H1 (cell line): ENCODE results near the gene IL16. TPM values are rescaled to one million over a fixed set of nuclear protein-coding genes. Genes with fewer than 3 reads are reported as not detected.

Source experiments
- CTCF ChIA-PET: fragments of 300-600 bp; sonication (Branson Sonifier 250); formaldehyde crosslinking; loops from one replicate; lab custom pipeline; 2021; ENCODE audit not compliant: partially characterized antibody; lab: Charles Lee
- POLR2A ChIA-PET: fragments of 300-600 bp; sonication (Branson Sonifier 250); formaldehyde crosslinking; loops from one replicate; lab custom pipeline; 2021; ENCODE audit warnings: inconsistent platforms; ENCODE audit not compliant: partially characterized antibody; lab: Charles Lee
- DNase-seq, 2 experiments: peaks; one replicate each; pipeline versions ENCODE4 v3.0.0 to v3.0.0-alpha.2; 2010 to 2022; ENCODE audit warnings: low spot score in 2 of 2, low read depth in 1 of 2, mixed read lengths in 1 of 2
- FAIRE-seq: peaks from 2 replicates; lab custom pipeline; 2011; peaks lifted over from hg19 to GRCh38; lab: Jason Lieb, UNC
- H2AFZ ChIP-seq: 2 replicates; pipeline ENCODE4 v1.8.1; 2012; ENCODE audit warnings: low read length, inconsistent platforms
- H2AK5ac ChIP-seq: 2 replicates; pipeline ENCODE4 v1.6.1; 2013; ENCODE audit warnings: low read depth, low read length
- H2BK120ac ChIP-seq: replicated peaks from 2 replicates; pipeline ENCODE3; 2013; ENCODE audit warnings: low read depth, low read length, inconsistent platforms
- H2BK12ac ChIP-seq: 2 replicates; pipeline ENCODE4 v1.6.1; 2013; ENCODE audit warnings: low read depth, low read length
- H2BK15ac ChIP-seq: 2 replicates; pipeline ENCODE4 v1.6.1; 2013; ENCODE audit warnings: low read length
- H2BK20ac ChIP-seq: 2 replicates; pipeline ENCODE4 v1.6.1; 2013; ENCODE audit warnings: low read length
- H2BK5ac ChIP-seq: 2 replicates; pipeline ENCODE4 v1.6.1; 2013; ENCODE audit warnings: low read depth, low read length
- H3K14ac ChIP-seq: 2 replicates; pipeline ENCODE4 v1.6.1; 2013; ENCODE audit warnings: inconsistent platforms; ENCODE audit not compliant: insufficient read length
- H3K18ac ChIP-seq: 2 replicates; pipeline ENCODE4 v1.6.1; 2013; ENCODE audit warnings: low read length; ENCODE audit errors: extremely low read depth
- H3K23ac ChIP-seq: 2 replicates; pipeline ENCODE4 v1.6.1; 2013; ENCODE audit warnings: inconsistent platforms; ENCODE audit not compliant: insufficient read length
- H3K23me2 ChIP-seq: 2 replicates; pipeline ENCODE4 v1.6.1; 2013; ENCODE audit warnings: low read depth, low read length
- H3K27ac ChIP-seq: 2 replicates; pipeline ENCODE4 v1.6.1; 2011; ENCODE audit warnings: low read depth, low read length, inconsistent platforms
- H3K27me3 ChIP-seq, 4 experiments: replicated peaks in 1 of 4; 1 replicate in 1 of 4; 2 replicates in 3 of 4; pipeline versions ENCODE4 v1.6.1 to v1.8.1; 2011 to 2013; ENCODE audit warnings: low read length in 3 of 4, mild to moderate bottlenecking in 3 of 4, inconsistent platforms in 2 of 4, mixed read lengths in 2 of 4, moderate library complexity in 1 of 4; ENCODE audit not compliant: control insufficient read depth in 3 of 4, insufficient read depth in 3 of 4; ENCODE audit errors: extremely low read depth in 1 of 4
- H3K36me3 ChIP-seq, 4 experiments: 2 replicates each; pipeline versions ENCODE4 v1.6.1 to v1.8.1; 2011 to 2013; ENCODE audit warnings: mild to moderate bottlenecking in 4 of 4, low read length in 3 of 4, moderate library complexity in 2 of 4, control low read depth in 1 of 4, inconsistent platforms in 1 of 4; ENCODE audit not compliant: insufficient read depth in 4 of 4, control insufficient read depth in 2 of 4
- H3K4ac ChIP-seq: replicated peaks from 2 replicates; pipeline ENCODE3; 2013; ENCODE audit warnings: low read length, low read depth, mixed read lengths, inconsistent platforms; ENCODE audit not compliant: insufficient read length
- H3K4me1 ChIP-seq, 4 experiments: replicated peaks in 1 of 4; 1 replicate in 1 of 4; 2 replicates in 3 of 4; pipeline versions ENCODE4 v1.6.1 to v1.8.1; 2011 to 2013; ENCODE audit warnings: low read length in 3 of 4, inconsistent platforms in 2 of 4, mixed read lengths in 1 of 4; ENCODE audit not compliant: insufficient read depth in 4 of 4, control insufficient read depth in 3 of 4
- H3K4me2 ChIP-seq, 2 experiments: 2 replicates each; pipeline versions ENCODE4 v1.6.1 to v1.8.1; 2011 to 2013; ENCODE audit warnings: low read depth in 2 of 2, low read length in 2 of 2, control low read depth in 1 of 2, inconsistent platforms in 1 of 2, mild to moderate bottlenecking in 1 of 2; ENCODE audit not compliant: insufficient read depth in 1 of 2
- H3K4me3 ChIP-seq, 4 experiments: fragments of 200-600, 300-600 bp in 1 of 4; sonication (generic), shearing (Covaris generic), sonication (Bioruptor Twin) in 1 of 4; 2 replicates each; pipeline versions ENCODE4 v1.5.1 to v1.8.1; 2011 to 2016; ENCODE audit warnings: low read length in 4 of 4, low read depth in 3 of 4, control low read depth in 2 of 4, inconsistent platforms in 2 of 4, mild to moderate bottlenecking in 2 of 4, mixed read lengths in 1 of 4, moderate library complexity in 1 of 4; ENCODE audit not compliant: insufficient read depth in 2 of 4; ENCODE audit errors: extremely low read depth in 1 of 4
- H3K56ac ChIP-seq: replicated peaks from 2 replicates; pipeline ENCODE3; 2013; ENCODE audit warnings: low read depth, mild to moderate bottlenecking, mixed read lengths, low read length, inconsistent platforms; ENCODE audit not compliant: insufficient read length
- H3K79me1 ChIP-seq: 2 replicates; pipeline ENCODE4 v1.6.1; 2013; ENCODE audit warnings: low read depth, low read length, control low read depth
- H3K79me2 ChIP-seq, 2 experiments: 2 replicates each; pipeline versions ENCODE4 v1.6.1 to v1.8.1; 2012 to 2013; ENCODE audit warnings: low read length in 2 of 2, mild to moderate bottlenecking in 2 of 2, inconsistent platforms in 1 of 2; ENCODE audit not compliant: insufficient read depth in 2 of 2, control insufficient read depth in 1 of 2
- H3K9ac ChIP-seq, 4 experiments: replicated peaks in 1 of 4; 1 replicate in 1 of 4; 2 replicates in 3 of 4; pipeline versions ENCODE4 v1.6.1 to v1.8.1; 2011 to 2013; ENCODE audit warnings: low read depth in 3 of 4, low read length in 3 of 4, control low read depth in 2 of 4, mild to moderate bottlenecking in 2 of 4, moderate library complexity in 2 of 4, inconsistent platforms in 1 of 4; ENCODE audit errors: extremely low read depth in 1 of 4
- H3K9me3 ChIP-seq, 2 experiments: 2 replicates each; pipeline versions ENCODE4 v1.6.1 to v1.8.1; 2012 to 2013; ENCODE audit warnings: mild to moderate bottlenecking in 2 of 2, moderate library complexity in 2 of 2, control low read depth in 1 of 2, inconsistent platforms in 1 of 2, low read depth in 1 of 2, low read length in 1 of 2, mixed read lengths in 1 of 2; ENCODE audit not compliant: insufficient read depth in 2 of 2
- H4K20me1 ChIP-seq, 2 experiments: replicated peaks in 1 of 2; 2 replicates each; pipeline versions ENCODE3 to v1.8.1; 2011 to 2013; ENCODE audit warnings: inconsistent platforms in 2 of 2, low read length in 2 of 2, mild to moderate bottlenecking in 1 of 2; ENCODE audit not compliant: insufficient read depth in 2 of 2, control insufficient read depth in 1 of 2
- H4K5ac ChIP-seq: 2 replicates; pipeline ENCODE4 v1.6.1; 2013; ENCODE audit warnings: low read length, low read depth, mixed read lengths, inconsistent platforms; ENCODE audit not compliant: insufficient read length
- H4K8ac ChIP-seq: 2 replicates; pipeline ENCODE4 v1.8.0; 2013; ENCODE audit warnings: mild to moderate bottlenecking, moderate library complexity, low read length, inconsistent platforms; ENCODE audit not compliant: insufficient read depth; ENCODE audit errors: extremely low read depth
- H4K91ac ChIP-seq: replicated peaks from 2 replicates; pipeline ENCODE3; 2013; ENCODE audit warnings: low read length, mixed read lengths, inconsistent platforms; ENCODE audit not compliant: insufficient read length
- BACH1 ChIP-seq: IDR thresholded peaks from 2 replicates; pipeline ENCODE4 v1.6.1; 2012; ENCODE audit warnings: low read length, improper control_type of control experiment
- CHD2 ChIP-seq: IDR thresholded peaks from 2 replicates; pipeline ENCODE4 v1.6.1; 2012; ENCODE audit warnings: low read length, improper control_type of control experiment
- EGR1 ChIP-seq: IDR thresholded peaks from 2 replicates; pipeline ENCODE4 v1.6.1; 2011; ENCODE audit warnings: low read depth, low read length, borderline replicate concordance
- EP300 ChIP-seq, 2 experiments: IDR thresholded peaks; 1 replicate in 1 of 2; 2 replicates in 1 of 2; pipeline ENCODE4 v1.6.1; 2011 to 2012; ENCODE audit warnings: low read depth in 2 of 2, low read length in 2 of 2, mild to moderate bottlenecking in 2 of 2, borderline replicate concordance in 1 of 2, inconsistent platforms in 1 of 2, moderate library complexity in 1 of 2
- HDAC6 ChIP-seq: IDR thresholded peaks from one replicate; pipeline ENCODE4 v1.7.1; 2012; ENCODE audit warnings: low read depth, mild to moderate bottlenecking, inconsistent platforms, low read length, moderate library complexity
- MAX ChIP-seq: IDR thresholded peaks from 2 replicates; pipeline ENCODE4 v1.6.1; 2012; ENCODE audit warnings: inconsistent platforms
- RXRA ChIP-seq: IDR thresholded peaks from 2 replicates; pipeline ENCODE4 v1.6.1; 2011; ENCODE audit warnings: low read depth, mild to moderate bottlenecking, low read length, moderate library complexity; ENCODE audit not compliant: insufficient read depth
- SIX5 ChIP-seq: IDR thresholded peaks from 2 replicates; pipeline ENCODE4 v1.6.1; 2011; ENCODE audit warnings: mild to moderate bottlenecking, low read depth, low read length
- SP1 ChIP-seq: IDR thresholded peaks from 2 replicates; pipeline ENCODE4 v1.6.1; 2011; ENCODE audit warnings: low read depth, low read length
- SP4 ChIP-seq: IDR thresholded peaks from 2 replicates; pipeline ENCODE4 v1.6.1; 2012; ENCODE audit warnings: low read length, inconsistent platforms
- TAF1 ChIP-seq: IDR thresholded peaks from 2 replicates; pipeline ENCODE4 v1.6.1; 2011; ENCODE audit warnings: mild to moderate bottlenecking, low read depth, low read length
- WGBS, 2 experiments: shearing (Covaris generic) in 1 of 2; methylation state at CpG; one replicate each; pipeline versions ENCODE4 v1.1.6 to v1.1.7; 2013 to 2015; ENCODE audit warnings: low lambda C conversion rate in 2 of 2, mixed read lengths in 2 of 2, inconsistent platforms in 1 of 2, low coverage in 1 of 2, missing lambda C conversion rate in 1 of 2; ENCODE audit not compliant: insufficient replicate concordance in 2 of 2, insufficient coverage in 1 of 2, insufficient read length in 1 of 2; ENCODE audit errors: extremely low coverage in 1 of 2, missing lambda C conversion rate in 1 of 2; 5-methylcytosine and 5-hydroxymethylcytosine counted together
- polyA plus RNA-seq, 7 experiments: library from polyadenylated mRNA; depleted of rRNA in 3 of 7; stranded (reverse) in 5 of 7; unstranded in 2 of 7; fragments of >200 nt in 5 of 7; fragments of 200-250 nt in 2 of 7; gene quantifications; 1 replicate in 5 of 7; 2 replicates in 1 of 7; 4 replicates in 1 of 7; pipeline versions ENCODE4 v1.2.1 to v1.2.3, GENCODE V29; 2011 to 2013; ENCODE audit warnings: missing spikeins in 2 of 7, mixed read lengths in 2 of 7
- total RNA-seq: library from RNA; stranded (reverse); fragmentation: NEBNext Ultra II Directional; extraction: Animal tissue kit (Norgen Biotek cat#: 25700); gene quantifications from 2 replicates; pipeline ENCODE4 v1.2.1, GENCODE V29; 2021
- TF ChIP-seq, protein P1 (sequence below), 3 experiments: IDR thresholded peaks; 1 replicate in 2 of 3; 2 replicates in 1 of 3; pipeline versions ENCODE4 v1.5.1 to v1.6.1; 2011; ENCODE audit warnings: low read length in 3 of 3, mild to moderate bottlenecking in 3 of 3, inconsistent platforms in 2 of 3, low read depth in 1 of 3, moderate library complexity in 1 of 3; ENCODE audit not compliant: insufficient read depth in 1 of 3; ENCODE audit errors: control extremely low read depth in 1 of 3

Gene IL16
- total and polyA plus RNA-seq, 2 of the 8 experiments (the other 6 are each of a cell fraction or from before 2014, with no cell fraction given), result 0.03 to 0.09 TPM

DNA sequence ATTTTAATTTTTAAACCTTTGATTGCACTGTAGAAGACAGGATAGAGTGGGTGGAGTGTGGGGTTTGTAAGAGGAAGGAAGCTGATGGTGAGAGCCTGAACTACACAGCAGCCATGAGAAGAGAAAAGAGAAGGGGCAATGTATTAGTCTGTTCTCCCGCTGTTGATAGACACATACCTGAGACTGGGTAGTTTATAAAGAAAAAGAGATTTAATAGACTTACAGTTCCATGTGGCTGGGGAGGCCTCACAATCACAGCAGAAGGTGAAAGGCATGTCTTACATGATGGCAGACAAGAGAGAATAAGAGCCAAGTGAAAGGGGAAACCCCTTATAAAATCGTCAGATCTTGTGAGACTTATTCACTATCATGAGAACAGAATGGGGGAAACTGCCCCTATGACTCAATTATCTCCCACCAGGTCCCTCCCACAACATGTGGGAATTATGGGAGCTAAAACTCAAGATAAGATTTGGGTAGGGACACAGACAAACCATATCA, 90.0 kb downstream of the IL16 start:
- no peaks in the 10 kb centered on the region for H3K27me3 ChIP-seq
- POLR2A ChIA-PET, result no interaction called here
- H3K4me2 ChIP-seq, result no peak overlapping the region
- H4K20me1 ChIP-seq, result no peaks in the 10 kb centered on the region
- H2AK5ac ChIP-seq, result no peak overlapping the region
- H2BK5ac ChIP-seq, result no peak overlapping the region
- no peak overlapping the region for H4K91ac ChIP-seq
- H3K56ac ChIP-seq, result no peak overlapping the region
- H3K14ac ChIP-seq, result no peak overlapping the region
- no peak overlapping the region for H2BK12ac ChIP-seq
- no peaks in the 10 kb centered on the region for H3K23me2 ChIP-seq
- no peak overlapping the region for H2BK20ac ChIP-seq
- WGBS, 2 experiments, result 89% methylated on average over 2 of the region's 2 CpGs; no CpG with 5 or more reads in 1 of the 2 experiments
- H3K4me3 ChIP-seq, result no peak overlapping the region
- no peaks in the 10 kb centered on the region for H3K4me1 ChIP-seq
- H2BK15ac ChIP-seq, result no peak overlapping the region
- H3K27ac ChIP-seq, result no peak overlapping the region
- CTCF ChIA-PET, result interaction anchor here (1.0 to 2.8 kb wide), 5 partner anchors 20 to 124 kb away, joined by 3 to 9 read pairs (median 4); no protein-coding TSS in a partner anchor
- no peak overlapping the region for H2AFZ ChIP-seq
- DNase-seq (no peak), FAIRE-seq (no peak)
- no peak overlapping the region for H3K4ac ChIP-seq
- H4K8ac ChIP-seq, result no peak overlapping the region
- no peaks in the 10 kb centered on the region for H3K79me1 ChIP-seq
- H3K79me2 ChIP-seq, result no peaks in the 10 kb centered on the region
- no peak overlapping the region for H3K18ac ChIP-seq
- no peaks in the 10 kb centered on the region for H3K36me3 ChIP-seq
- H2BK120ac ChIP-seq, result no peak overlapping the region
- no peaks in the 10 kb centered on the region for H3K9me3 ChIP-seq
- H4K5ac ChIP-seq, result no peak overlapping the region
- H3K23ac ChIP-seq, result no peak overlapping the region
- H3K9ac ChIP-seq, result no peak overlapping the region
- TF ChIP-seq, protein P1, sequence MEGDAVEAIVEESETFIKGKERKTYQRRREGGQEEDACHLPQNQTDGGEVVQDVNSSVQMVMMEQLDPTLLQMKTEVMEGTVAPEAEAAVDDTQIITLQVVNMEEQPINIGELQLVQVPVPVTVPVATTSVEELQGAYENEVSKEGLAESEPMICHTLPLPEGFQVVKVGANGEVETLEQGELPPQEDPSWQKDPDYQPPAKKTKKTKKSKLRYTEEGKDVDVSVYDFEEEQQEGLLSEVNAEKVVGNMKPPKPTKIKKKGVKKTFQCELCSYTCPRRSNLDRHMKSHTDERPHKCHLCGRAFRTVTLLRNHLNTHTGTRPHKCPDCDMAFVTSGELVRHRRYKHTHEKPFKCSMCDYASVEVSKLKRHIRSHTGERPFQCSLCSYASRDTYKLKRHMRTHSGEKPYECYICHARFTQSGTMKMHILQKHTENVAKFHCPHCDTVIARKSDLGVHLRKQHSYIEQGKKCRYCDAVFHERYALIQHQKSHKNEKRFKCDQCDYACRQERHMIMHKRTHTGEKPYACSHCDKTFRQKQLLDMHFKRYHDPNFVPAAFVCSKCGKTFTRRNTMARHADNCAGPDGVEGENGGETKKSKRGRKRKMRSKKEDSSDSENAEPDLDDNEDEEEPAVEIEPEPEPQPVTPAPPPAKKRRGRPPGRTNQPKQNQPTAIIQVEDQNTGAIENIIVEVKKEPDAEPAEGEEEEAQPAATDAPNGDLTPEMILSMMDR (IDR thresholded peaks at IDR 0.05; ENCODE audit: control extremely low read depth in 1 of 3, insufficient read depth in 1 of 3, low read depth in 1 of 3, low read length in 3 of 3), result no peak
- TF ChIP-seq RXRA, result no peak
- TF ChIP-seq CHD2, result no peak
- no peak for TF ChIP-seq SIX5
- no peak for TF ChIP-seq EGR1
- no peak for TF ChIP-seq BACH1
- TF ChIP-seq TAF1, result no peak
- no peak for TF ChIP-seq EP300 (IDR thresholded peaks at IDR 0.05; ENCODE audit: borderline replicate concordance in 1 of 2, low read depth in 2 of 2, low read length in 2 of 2)
- no peak for TF ChIP-seq SP4
- no peak for TF ChIP-seq MAX
- TF ChIP-seq SP1, result no peak
- TF ChIP-seq HDAC6, result no peak
